Stimulated activated CD4-positive, alpha-beta T cell treated with anti-CD3 and anti-CD28 coated beads, TNF-alpha, amount 100 ng/mL, for 1 hour (primary cell): Measurements from ENCODE around the gene NRP2.

Source experiments
- DNase-seq, 3 donors: peaks; one replicate each; pipeline ENCODE4 v3.0.0-alpha.2; 2020; ENCODE audit warnings: low read depth in 3 of 3, low spot score in 1 of 3

The NRP2 gene

GRCh38 chr2:205845446-205845845, 163.1 kb downstream of the NRP2 start:
- DNase-seq, result no peak
